OCI-LY3 (cell line): ENCODE measurements around the gene FGF11.

Experiments used
- H2AFZ ChIP-seq: fragments of 200-600, 300-600 bp; shearing (Covaris generic); 2 replicates; pipeline ENCODE4 v1.6.0; 2014; ENCODE audit warnings: antibody characterized with exemption, low read depth, low read length
- H3K27ac ChIP-seq: fragments of 200-600, 300-600 bp; sonication (generic); 2 replicates; pipeline ENCODE4 v1.5.1; 2014; ENCODE audit warnings: mild to moderate bottlenecking, low read length, moderate library complexity, mixed read lengths
- H3K27me3 ChIP-seq: fragments of 200-600, 300-600 bp; sonication (generic); 2 replicates; pipeline ENCODE4 v1.6.1; 2014; ENCODE audit warnings: low read depth, low read length, mixed read lengths
- H3K36me3 ChIP-seq: fragments of 200-600, 300-600 bp; sonication (generic); replicated peaks from 2 replicates; pipeline ENCODE3; 2014; ENCODE audit warnings: low read depth, low read length, mixed read lengths
- H3K4me1 ChIP-seq: fragments of 300-600, 200-600 bp; sonication (generic); 2 replicates; pipeline ENCODE4 v1.6.1; 2014; ENCODE audit warnings: low read length, mixed read lengths
- H3K4me2 ChIP-seq: fragments of 200-600, 300-600 bp; sonication (generic); 2 replicates; pipeline ENCODE4 v1.6.1; 2014; ENCODE audit warnings: low read length, mixed read lengths
- H3K4me3 ChIP-seq: fragments of 300-600, 200-600 bp; sonication (generic); 2 replicates; pipeline ENCODE4 v1.5.1; 2014; ENCODE audit warnings: antibody characterized with exemption, mild to moderate bottlenecking, low read length, moderate library complexity
- H3K79me2 ChIP-seq: fragments of 300-600, 200-600 bp; shearing (Covaris generic); 2 replicates; pipeline ENCODE4 v1.6.1; 2014; ENCODE audit warnings: mild to moderate bottlenecking, low read length, mixed read lengths
- H3K9ac ChIP-seq: fragments of 300-600, 200-600 bp; shearing (Covaris generic); 2 replicates; pipeline ENCODE4 v1.6.0; 2014; ENCODE audit warnings: mild to moderate bottlenecking, low read length, moderate library complexity
- H3K9me3 ChIP-seq: fragments of 200-600, 300-600 bp; shearing (Covaris generic); 2 replicates; pipeline ENCODE4 v1.6.1; 2014; ENCODE audit warnings: low read length, mixed read lengths; ENCODE audit not compliant: insufficient read depth
- H4K20me1 ChIP-seq: fragments of 200-600, 300-600 bp; sonication (generic); 2 replicates; pipeline ENCODE4 v1.6.1; 2016; ENCODE audit warnings: low read length, mixed read lengths; ENCODE audit not compliant: insufficient read depth
- CTCF ChIP-seq: fragments of 200-600, 300-600 bp; sonication (generic); IDR thresholded peaks from 2 replicates; pipeline ENCODE4 v1.5.1; 2014; ENCODE audit warnings: antibody characterized with exemption, low read length, low read depth
- EZH2phosphoT487 ChIP-seq: fragments of 200-600 bp; shearing (Covaris generic); IDR thresholded peaks from 2 replicates; pipeline ENCODE4 v1.6.1; 2018; ENCODE audit warnings: antibody characterized with exemption, mixed run types, low read depth

FGF11 gene

DNA sequence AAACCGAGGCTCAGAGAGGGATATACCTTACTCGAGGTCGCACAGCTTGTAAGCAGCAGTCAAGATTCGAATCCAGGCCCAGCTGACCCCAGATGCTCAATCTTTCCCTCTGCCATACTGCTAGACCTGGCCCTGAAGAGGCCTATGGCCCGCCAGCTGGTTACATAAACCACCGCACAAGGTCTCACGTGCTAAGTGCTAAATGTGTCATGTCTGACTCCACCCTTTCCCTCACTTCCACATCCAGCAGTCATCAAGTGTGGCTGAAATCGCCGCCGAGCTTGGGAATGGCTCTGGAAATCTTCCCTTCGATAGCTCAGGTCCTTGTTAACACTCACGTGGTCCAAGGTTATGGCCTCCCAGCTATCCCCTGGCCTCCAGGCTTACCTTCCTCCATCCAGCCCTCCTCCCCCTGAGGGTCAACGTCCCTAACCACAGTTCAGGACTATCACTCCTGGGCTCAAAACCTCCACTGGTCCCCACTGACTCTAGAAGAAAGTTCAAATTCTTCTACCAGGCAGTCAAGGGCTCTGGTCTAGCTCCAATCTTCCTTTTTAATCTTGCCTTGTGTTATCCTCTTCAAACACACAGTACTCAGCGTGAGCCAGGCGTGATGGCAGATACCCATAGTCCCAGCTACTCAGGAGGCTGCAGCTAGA is 36.6 kb downstream of the FGF11 start:
- Histone ChIP-seq H3K4me3 (no peak overlapping the region), H3K4me1 (peaks cover 10% of the 10 kb centered on the region; the same call in 1 of the 2 replicates), H3K27me3 (no peaks in the 10 kb centered on the region), H3K9ac (no peak overlapping the region), H3K36me3 (no peaks in the 10 kb centered on the region), H2AFZ (no peak overlapping the region), H3K9me3 (no peaks in the 10 kb centered on the region), H3K4me2 (no peak overlapping the region), H3K79me2 (peaks cover 47% of the 10 kb centered on the region), H3K27ac (no peak overlapping the region), H4K20me1 (peaks cover 19% of the 10 kb centered on the region; the same call in 1 of the 2 replicates)
- TF ChIP-seq EZH2phosphoT487: no peak
- TF ChIP-seq CTCF: no peak

GRCh38 chr17:7476494-7476893 is 37.2 kb downstream of the FGF11 start:
- H3K9me3 ChIP-seq: no peaks in the 10 kb centered on the region
- no peak overlapping the region for H3K27ac ChIP-seq
- no peaks in the 10 kb centered on the region for H3K36me3 ChIP-seq
- TF ChIP-seq EZH2phosphoT487: no peak
- no peak for TF ChIP-seq CTCF
- peaks cover 19% of the 10 kb centered on the region; the same call in 1 of the 2 replicates for H4K20me1 ChIP-seq
- H3K4me3 ChIP-seq: no peak overlapping the region
- no peak overlapping the region for H3K9ac ChIP-seq
- H2AFZ ChIP-seq: no peak overlapping the region
- H3K27me3 ChIP-seq: no peaks in the 10 kb centered on the region
- H3K4me1 ChIP-seq: peaks cover 10% of the 10 kb centered on the region; the same call in 1 of the 2 replicates
- no peak overlapping the region for H3K4me2 ChIP-seq
- peaks cover 47% of the 10 kb centered on the region for H3K79me2 ChIP-seq

DNA sequence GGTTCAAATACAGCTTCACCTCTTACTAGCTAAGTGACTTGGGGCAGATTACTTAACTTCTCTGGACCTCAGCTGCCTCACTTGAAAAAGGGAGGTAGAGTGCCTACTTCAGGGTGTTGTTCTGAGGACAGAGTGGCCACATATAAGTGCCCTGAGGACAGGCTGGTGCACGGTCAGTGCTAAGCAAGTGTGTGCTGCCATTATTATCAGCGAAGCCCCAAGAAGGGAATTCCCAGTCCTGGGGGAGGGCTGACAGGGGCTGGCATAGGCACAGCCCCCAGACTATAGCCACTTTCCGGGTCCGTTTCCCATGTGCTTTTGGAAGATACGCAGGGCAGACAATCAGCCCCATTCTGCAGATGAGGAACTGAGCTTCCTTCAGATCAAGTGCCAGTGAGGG is 37.6 kb downstream of the FGF11 start:
- no peak overlapping the region for H3K4me2 ChIP-seq
- TF ChIP-seq CTCF (no peak), EZH2phosphoT487 (no peak)
- H3K79me2 ChIP-seq: peaks cover 47% of the 10 kb centered on the region
- no peak overlapping the region for H2AFZ ChIP-seq
- H3K4me3 ChIP-seq: no peak overlapping the region
- H3K9ac ChIP-seq: no peak overlapping the region
- peaks cover 10% of the 10 kb centered on the region; the same call in 1 of the 2 replicates for H3K4me1 ChIP-seq
- peaks cover 19% of the 10 kb centered on the region; the same call in 1 of the 2 replicates for H4K20me1 ChIP-seq
- no peaks in the 10 kb centered on the region for H3K9me3 ChIP-seq
- no peaks in the 10 kb centered on the region for H3K36me3 ChIP-seq
- H3K27me3 ChIP-seq: no peaks in the 10 kb centered on the region
- no peak overlapping the region for H3K27ac ChIP-seq

GRCh38 chr17:7477392-7478275 is 38.3 kb downstream of the FGF11 start:
- H3K79me2 ChIP-seq: peaks cover 47% of the 10 kb centered on the region

More at GRCh38 chr17:7477392-7478275, 38.3 kb downstream of the FGF11 start:
- no peak overlapping the region for H2AFZ ChIP-seq
- peaks cover 10% of the 10 kb centered on the region; the same call in 1 of the 2 replicates for H3K4me1 ChIP-seq
- TF ChIP-seq EZH2phosphoT487 (no peak), CTCF (no peak)
- H3K9me3 ChIP-seq: no peaks in the 10 kb centered on the region
- no peak overlapping the region for H3K9ac ChIP-seq
- peaks cover 19% of the 10 kb centered on the region; the same call in 1 of the 2 replicates for H4K20me1 ChIP-seq
- H3K27me3 ChIP-seq: no peaks in the 10 kb centered on the region
- H3K36me3 ChIP-seq: no peaks in the 10 kb centered on the region
- H3K27ac ChIP-seq: no peak overlapping the region
- H3K4me3 ChIP-seq: no peak overlapping the region
- peak overlapping the region; percentile 84 for H3K4me2 ChIP-seq
